SK-N-SH treated with all-trans-retinoic acid at 6 μM for 48 hours (cell line): Measurements from ENCODE around the gene HAPSTR1.

Experiments
- ATAC-seq: fragments of 200-7000 bp; cut with Tn5 transposase; 3 replicates; pipeline ENCODE4 v1.9.1; 2020; ENCODE audit warnings: mild to moderate bottlenecking, moderate library complexity
- CREB5 ChIP-seq: fragments of 250-450 bp; sonication (Bioruptor Pico); IDR thresholded peaks from 2 replicates; pipeline ENCODE4 v1.5.1; 2020; ENCODE audit warnings: low read depth, mild to moderate bottlenecking, moderate library complexity
- ESRRG ChIP-seq: fragments of 250-450 bp; sonication (Bioruptor Pico); IDR thresholded peaks from 2 replicates; pipeline ENCODE4 v1.6.1; 2021; ENCODE audit warnings: mild to moderate bottlenecking
- GLIS3 ChIP-seq: fragments of 250-450 bp; sonication (Bioruptor Pico); IDR thresholded peaks from 2 replicates; pipeline ENCODE4 v1.5.0; 2020; ENCODE audit warnings: mild to moderate bottlenecking, moderate library complexity
- ISL1 ChIP-seq: fragments of 250-450 bp; sonication (Bioruptor Pico); IDR thresholded peaks from 2 replicates; pipeline ENCODE4 v2.1.2; 2022; ENCODE audit warnings: mild to moderate bottlenecking, moderate library complexity
- OSR1 ChIP-seq: fragments of 250-450 bp; sonication (Bioruptor Pico); IDR thresholded peaks from 2 replicates; pipeline ENCODE4 v1.8.0; 2022; ENCODE audit warnings: moderate library complexity, mild to moderate bottlenecking, inconsistent platforms
- POU6F1 ChIP-seq: fragments of 250-450 bp; sonication (Bioruptor Pico); IDR thresholded peaks from 2 replicates; pipeline ENCODE4 v1.8.0; 2021; ENCODE audit warnings: low read depth, mild to moderate bottlenecking, moderate library complexity, borderline replicate concordance
- PPARA ChIP-seq: fragments of 250-450 bp; sonication (Bioruptor Pico); IDR thresholded peaks from 2 replicates; pipeline ENCODE4 v1.5.0; 2020; ENCODE audit warnings: mild to moderate bottlenecking, borderline replicate concordance
- RARB ChIP-seq: fragments of 250-450 bp; sonication (Bioruptor Pico); IDR thresholded peaks from 2 replicates; pipeline ENCODE4 v1.8.0; 2021; ENCODE audit warnings: mild to moderate bottlenecking, moderate library complexity
- SNAI2 ChIP-seq: fragments of 250-450 bp; sonication (Bioruptor Pico); IDR thresholded peaks from 2 replicates; pipeline ENCODE4 v1.5.0; 2020; ENCODE audit warnings: mild to moderate bottlenecking, moderate library complexity
- TCF4 ChIP-seq: fragments of 250-450 bp; sonication (Bioruptor Pico); IDR thresholded peaks from 2 replicates; pipeline ENCODE4 v1.8.0; 2021; ENCODE audit warnings: mild to moderate bottlenecking, moderate library complexity, borderline replicate concordance
- TOX ChIP-seq: fragments of 250-450 bp; sonication (Bioruptor Pico); IDR thresholded peaks from 2 replicates; pipeline ENCODE4 v1.8.0; 2021; ENCODE audit warnings: mild to moderate bottlenecking, moderate library complexity, borderline replicate concordance
- TSHZ2 ChIP-seq: fragments of 250-450 bp; sonication (Bioruptor Pico); IDR thresholded peaks from 2 replicates; pipeline ENCODE4 v1.5.0; 2020; ENCODE audit warnings: mild to moderate bottlenecking, moderate library complexity
- ZC3H10 ChIP-seq: fragments of 250-450 bp; sonication (Bioruptor Pico); IDR thresholded peaks from 2 replicates; pipeline ENCODE4 v1.5.1; 2021; ENCODE audit warnings: mild to moderate bottlenecking, moderate library complexity
- ZFP3 ChIP-seq: fragments of 250-450 bp; sonication (Bioruptor Pico); IDR thresholded peaks from 2 replicates; pipeline ENCODE4 v1.5.0; 2020; ENCODE audit warnings: mild to moderate bottlenecking, moderate library complexity
- ZFP30 ChIP-seq: fragments of 450-650 bp; formaldehyde crosslinking; IDR thresholded peaks from 2 replicates; pipeline ENCODE4 v1.5.0; 2022; ENCODE audit warnings: mild to moderate bottlenecking, moderate library complexity
- ZNF565 ChIP-seq: fragments of 450-650 bp; formaldehyde crosslinking; conservative IDR thresholded peaks from 2 replicates; pipeline ENCODE4 v1.5.0; 2020; ENCODE audit warnings: low read depth, mild to moderate bottlenecking, moderate library complexity
- ZNF70 ChIP-seq: fragments of 450-650 bp; formaldehyde crosslinking; IDR thresholded peaks from 2 replicates; pipeline ENCODE4 v1.5.0; 2020; ENCODE audit warnings: mild to moderate bottlenecking, moderate library complexity
- ZNF8 ChIP-seq: fragments of 450-650 bp; formaldehyde crosslinking; IDR thresholded peaks from 2 replicates; pipeline ENCODE4 v1.5.0; 2020; ENCODE audit warnings: mild to moderate bottlenecking, moderate library complexity
- TF ChIP-seq, protein P1 (sequence below): fragments of 250-450 bp; sonication (Bioruptor Pico); IDR thresholded peaks from 2 replicates; pipeline ENCODE4 v1.5.1; 2021; ENCODE audit warnings: mild to moderate bottlenecking, moderate library complexity

HAPSTR1 gene

DNA sequence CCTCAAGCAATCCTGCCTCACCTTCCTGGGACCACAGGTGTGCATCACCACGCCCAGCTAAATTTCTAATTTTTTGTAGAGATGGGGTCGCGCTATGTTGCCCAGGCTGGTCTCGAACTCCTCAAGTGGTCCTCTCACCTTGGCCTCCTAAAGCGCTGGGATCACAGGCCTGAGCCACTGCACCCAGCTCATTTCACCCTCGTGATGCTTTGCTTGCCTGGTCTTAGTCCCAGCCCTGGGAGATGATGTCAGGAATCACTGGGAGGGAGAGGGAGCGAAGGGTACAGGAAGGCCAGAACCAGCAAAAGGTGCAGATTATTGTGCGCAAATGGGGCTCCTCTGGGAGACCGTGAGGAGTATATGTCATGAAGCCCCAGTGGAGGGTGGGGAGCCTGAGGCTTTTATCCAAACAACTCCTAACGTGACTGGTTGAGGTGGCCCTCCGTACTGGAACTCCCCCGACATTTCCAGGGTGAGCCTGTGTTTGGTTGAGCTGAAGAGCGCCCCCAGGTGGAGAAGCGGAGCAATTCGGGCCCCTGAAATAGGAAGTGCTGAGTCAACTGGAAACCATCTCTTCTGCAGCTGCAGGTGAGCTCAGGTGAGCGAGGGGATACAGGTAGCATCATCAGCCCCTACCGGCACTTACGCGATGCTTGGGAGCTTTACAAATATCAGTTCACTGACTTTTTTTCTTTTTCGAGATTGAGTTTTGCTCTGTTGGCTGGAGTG lies 41.2 kb upstream of the HAPSTR1 start:
- no peak for ATAC-seq
- TF ChIP-seq CREB5 (CRISPR knock-in tag): no peak
- TF ChIP-seq ZFP3 (CRISPR knock-in tag): no peak
- no peak for TF ChIP-seq ZFP30 (CRISPR knock-in tag)
- TF ChIP-seq TOX: no peak
- TF ChIP-seq ISL1 (CRISPR knock-in tag): no peak

DNA sequence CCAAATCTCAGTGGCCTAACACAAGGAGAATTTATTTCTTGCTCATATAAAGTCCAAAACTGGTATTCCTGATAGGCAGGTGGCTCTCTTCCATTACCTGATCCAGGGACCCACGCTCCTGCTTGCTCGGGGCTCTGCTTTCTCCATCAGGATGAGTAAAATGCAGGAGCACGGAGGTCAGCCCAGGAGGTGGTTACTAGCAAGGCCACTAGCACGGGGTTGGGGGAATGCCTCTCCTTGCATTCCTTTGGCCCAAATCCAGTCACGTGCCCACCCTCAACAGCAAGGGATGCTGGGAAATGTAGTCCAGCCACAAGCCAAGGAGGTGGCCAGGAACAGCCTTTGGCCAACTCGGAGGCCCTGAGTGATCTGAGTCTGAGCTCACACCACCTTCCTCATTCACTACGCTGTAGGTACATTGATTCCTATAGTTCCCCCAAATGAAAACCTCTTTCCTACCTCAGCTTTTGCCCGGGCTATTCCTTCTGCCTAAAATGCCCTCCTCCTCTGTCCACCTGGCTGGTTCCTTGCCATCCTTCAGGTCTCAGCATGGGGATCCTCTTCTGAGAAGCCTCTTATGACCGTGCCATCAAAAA lies 38.3 kb upstream of the HAPSTR1 start:
- ATAC-seq: peak; percentile 92
- TF ChIP-seq ZNF565 (CRISPR knock-in tag): no peak
- TF ChIP-seq ZNF70: no peak
- TF ChIP-seq, protein P1, sequence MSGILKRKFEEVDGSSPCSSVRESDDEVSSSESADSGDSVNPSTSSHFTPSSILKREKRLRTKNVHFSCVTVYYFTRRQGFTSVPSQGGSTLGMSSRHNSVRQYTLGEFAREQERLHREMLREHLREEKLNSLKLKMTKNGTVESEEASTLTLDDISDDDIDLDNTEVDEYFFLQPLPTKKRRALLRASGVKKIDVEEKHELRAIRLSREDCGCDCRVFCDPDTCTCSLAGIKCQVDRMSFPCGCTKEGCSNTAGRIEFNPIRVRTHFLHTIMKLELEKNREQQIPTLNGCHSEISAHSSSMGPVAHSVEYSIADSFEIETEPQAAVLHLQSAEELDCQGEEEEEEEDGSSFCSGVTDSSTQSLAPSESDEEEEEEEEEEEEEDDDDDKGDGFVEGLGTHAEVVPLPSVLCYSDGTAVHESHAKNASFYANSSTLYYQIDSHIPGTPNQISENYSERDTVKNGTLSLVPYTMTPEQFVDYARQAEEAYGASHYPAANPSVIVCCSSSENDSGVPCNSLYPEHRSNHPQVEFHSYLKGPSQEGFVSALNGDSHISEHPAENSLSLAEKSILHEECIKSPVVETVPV (CRISPR knock-in tag): no peak
- TF ChIP-seq ISL1 (CRISPR knock-in tag): no peak
- no peak for TF ChIP-seq PPARA (CRISPR knock-in tag)
- no peak for TF ChIP-seq OSR1 (CRISPR knock-in tag)
- TF ChIP-seq ZNF8 (CRISPR knock-in tag): no peak
- TF ChIP-seq ZC3H10 (CRISPR knock-in tag): no peak
- no peak for TF ChIP-seq SNAI2
- TF ChIP-seq GLIS3 (CRISPR knock-in tag): no peak
- no peak for TF ChIP-seq ESRRG (CRISPR knock-in tag)
- no peak for TF ChIP-seq POU6F1 (CRISPR knock-in tag)
- no peak for TF ChIP-seq TSHZ2 (CRISPR knock-in tag)
- no peak for TF ChIP-seq ZFP3 (CRISPR knock-in tag)
- no peak for TF ChIP-seq TCF4 (CRISPR knock-in tag)
- TF ChIP-seq RARB: no peak
- no peak for TF ChIP-seq ZFP30 (CRISPR knock-in tag)
- no peak for TF ChIP-seq CREB5 (CRISPR knock-in tag)

GRCh38 chr16:9054460-9054859 lies 37.0 kb upstream of the HAPSTR1 start:
- ATAC-seq: no peak
- no peak for TF ChIP-seq CREB5 (CRISPR knock-in tag)
- TF ChIP-seq ESRRG (CRISPR knock-in tag): no peak
- TF ChIP-seq POU6F1 (CRISPR knock-in tag): no peak
- no peak for TF ChIP-seq RARB
- TF ChIP-seq OSR1 (CRISPR knock-in tag): no peak
- no peak for TF ChIP-seq ZNF8 (CRISPR knock-in tag)
- no peak for TF ChIP-seq PPARA (CRISPR knock-in tag)
- TF ChIP-seq, protein P1 (CRISPR knock-in tag): no peak
- no peak for TF ChIP-seq SNAI2
- TF ChIP-seq TSHZ2 (CRISPR knock-in tag): no peak
